Common myeloid progenitor, CD34-positive (primary cell): ENCODE data around the gene RAB3B.
"Not testable (repeated sequence)": the region's sequence is repeated elsewhere in the genome, so short reads cannot be mapped to it uniquely, and the experiment has no call there.

Source experiments
- CTCF ChIA-PET: fragments of 350-600 bp; sonication (Branson Sonifier 250); formaldehyde crosslinking; loops from one replicate; lab custom pipeline; 2021; ENCODE audit warnings: antibody characterized with exemption; lab: Charles Lee
- POLR2A ChIA-PET: fragments of 350-600 bp; sonication (Branson Sonifier 250); formaldehyde crosslinking; loops from one replicate; lab custom pipeline; 2021; ENCODE audit warnings: antibody characterized with exemption; lab: Charles Lee
- DNase-seq, 3 donors: peaks; one replicate each; pipeline versions ENCODE4 v3.0.0 to v3.0.0-alpha.2; 2013
- H3K27ac ChIP-seq, 2 experiments: 1 replicate in 1 of 2; 2 replicates in 1 of 2; pipeline ENCODE4 v1.7.0; 2013; ENCODE audit warnings: inconsistent platforms in 2 of 2, low read length in 2 of 2, mild to moderate bottlenecking in 2 of 2, low read depth in 1 of 2, moderate library complexity in 1 of 2; ENCODE audit not compliant: severe bottlenecking in 2 of 2, insufficient read depth in 1 of 2, poor library complexity in 1 of 2
- H3K27me3 ChIP-seq, 5 experiments: replicated peaks in 2 of 5; 1 replicate in 3 of 5; 2 replicates in 2 of 5; pipeline versions ENCODE4 v1.6.1 to v1.7.0; 2013; ENCODE audit warnings: low read length in 4 of 5, mild to moderate bottlenecking in 2 of 5, moderate library complexity in 2 of 5, inconsistent platforms in 1 of 5; ENCODE audit not compliant: insufficient read depth in 5 of 5, control insufficient read depth in 4 of 5
- H3K36me3 ChIP-seq, 4 experiments: 1 replicate in 2 of 4; 2 replicates in 2 of 4; pipeline versions ENCODE4 v1.6.1 to v1.7.0; 2013; ENCODE audit warnings: low read length in 3 of 4, control low read depth in 1 of 4, mild to moderate bottlenecking in 1 of 4; ENCODE audit not compliant: control insufficient read depth in 4 of 4, insufficient read depth in 4 of 4
- H3K4me1 ChIP-seq, 4 experiments: 1 replicate in 3 of 4; 2 replicates in 1 of 4; pipeline versions ENCODE4 v1.6.1 to v1.7.1; 2013; ENCODE audit warnings: low read length in 3 of 4, mild to moderate bottlenecking in 3 of 4, control low read depth in 1 of 4, inconsistent platforms in 1 of 4, moderate library complexity in 1 of 4; ENCODE audit not compliant: control insufficient read depth in 4 of 4, insufficient read depth in 4 of 4; ENCODE audit errors: control extremely low read depth in 1 of 4
- H3K4me3 ChIP-seq, 7 experiments: 1 replicate in 4 of 7; 2 replicates in 3 of 7; pipeline versions ENCODE4 v1.5.1 to v1.7.0; 2013; ENCODE audit warnings: mild to moderate bottlenecking in 7 of 7, low read length in 6 of 7, moderate library complexity in 6 of 7, inconsistent platforms in 2 of 7, low read depth in 2 of 7, control low read depth in 1 of 7; ENCODE audit not compliant: insufficient read depth in 4 of 7, control insufficient read depth in 1 of 7; ENCODE audit errors: extremely low read depth in 1 of 7
- H3K9me3 ChIP-seq, 5 experiments: 1 replicate in 4 of 5; 2 replicates in 1 of 5; pipeline versions ENCODE4 v1.6.1 to v1.7.1; 2013; ENCODE audit warnings: low read length in 4 of 5, mild to moderate bottlenecking in 2 of 5, inconsistent platforms in 1 of 5, low read depth in 1 of 5, moderate library complexity in 1 of 5; ENCODE audit not compliant: control insufficient read depth in 4 of 5, insufficient read depth in 2 of 5; ENCODE audit errors: control extremely low read depth in 1 of 5
- WGBS: methylation state at CpG from one replicate; pipeline ENCODE4 v1.1.5; 2013; ENCODE audit not compliant: insufficient coverage; 5-methylcytosine and 5-hydroxymethylcytosine counted together

The RAB3B gene

GRCh38 chr1:51976846-51977602 is 13.5 kb downstream of the RAB3B start:
- ChIA-PET CTCF (interaction anchor here (1.4 kb wide), 1 partner anchor 28 kb away, joined by 3 read pairs; no protein-coding TSS in a partner anchor), POLR2A (no interaction called here)
- Histone ChIP-seq H3K4me3 (no peak overlapping the region), H3K27ac (no peak overlapping the region), H3K4me1 (no peaks in the 10 kb centered on the region), H3K36me3 (no peaks in the 10 kb centered on the region), H3K9me3 (no peaks in the 10 kb centered on the region), H3K27me3 (peaks cover 0 to 6% (median 2%) of the 10 kb centered on the region in 5 experiments)
- 89% methylated on average over 12 of the region's 12 CpGs for WGBS
- peak; percentile 24 to 84 (median 69) for DNase-seq

GRCh38 chr1:51973587-51974474 is 16.7 kb downstream of the RAB3B start:
- ChIA-PET CTCF (no interaction called here), POLR2A (no interaction called here)
- no peak overlapping the region for H3K4me3 ChIP-seq
- no peak overlapping the region for H3K27ac ChIP-seq
- H3K9me3 ChIP-seq: no peaks in the 10 kb centered on the region
- 100% methylated on average over 1 of the region's 1 CpG for WGBS
- no peaks in the 10 kb centered on the region for H3K4me1 ChIP-seq
- no peaks in the 10 kb centered on the region for H3K36me3 ChIP-seq
- peaks cover 0 to 4% (median 2%) of the 10 kb centered on the region in 5 experiments for H3K27me3 ChIP-seq
- no peak for DNase-seq

DNA sequence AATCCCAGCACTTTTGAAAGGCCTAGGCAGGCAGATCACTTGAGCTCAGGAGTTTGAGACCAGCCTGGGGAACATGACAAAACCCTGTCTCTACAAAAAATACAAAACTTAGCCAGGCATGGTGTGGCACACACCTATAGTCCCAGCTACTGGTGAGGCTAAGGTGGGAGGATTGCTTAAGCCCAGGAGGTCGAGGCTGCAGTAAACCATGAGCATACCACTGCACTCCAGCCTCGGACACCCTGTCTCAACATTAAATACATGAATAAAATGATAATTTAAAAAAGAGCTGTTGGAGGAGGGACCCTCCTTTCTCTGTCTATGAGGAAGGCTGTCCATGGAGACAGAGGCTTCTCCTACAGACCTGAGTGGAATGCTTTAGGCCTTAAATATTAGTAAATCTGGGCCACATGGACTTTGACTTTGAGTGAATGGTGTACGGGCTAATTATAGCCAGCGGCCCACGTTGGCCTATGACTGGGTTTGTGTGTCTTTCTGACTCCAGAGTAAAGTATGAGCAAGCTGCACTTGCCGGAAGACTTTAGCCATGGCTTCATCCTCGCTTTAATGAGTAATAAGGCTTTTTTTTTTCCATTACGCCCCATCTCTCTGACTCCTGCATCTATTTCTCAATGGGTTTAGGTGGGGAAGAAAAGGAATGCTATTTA is 21.3 kb downstream of the RAB3B start:
- no peak for DNase-seq
- 100% methylated on average over 3 of the region's 8 CpGs for WGBS
- Histone ChIP-seq H3K4me3 (no peak overlapping the region), H3K4me1 (no peaks in the 10 kb centered on the region), H3K27me3 (peaks cover 0 to 4% (median under 1%) of the 10 kb centered on the region in 5 experiments), H3K36me3 (no peaks in the 10 kb centered on the region), H3K9me3 (no peaks in the 10 kb centered on the region), H3K27ac (no peak overlapping the region)
- CTCF ChIA-PET: interaction anchor here (0.6 to 1.6 kb wide), 3 partner anchors 66 to 1027 kb away, joined by 3 to 4 read pairs (median 3); no protein-coding TSS in a partner anchor
- POLR2A ChIA-PET: interaction anchor here (0.5 kb wide), 1 partner anchor 85 kb away, joined by 3 read pairs; no protein-coding TSS in a partner anchor

GRCh38 chr1:51968632-51969031 is 21.9 kb downstream of the RAB3B start:
- CTCF ChIA-PET: interaction anchor here (1.6 kb wide), 1 partner anchor 65 kb away, joined by 4 read pairs; no protein-coding TSS in a partner anchor
- H3K36me3 ChIP-seq: no peaks in the 10 kb centered on the region
- no peak overlapping the region for H3K27ac ChIP-seq
- H3K9me3 ChIP-seq: no peaks in the 10 kb centered on the region
- DNase-seq: no peak
- WGBS: 100% methylated on average over 1 of the region's 1 CpG
- peaks cover 0 to 4% (median under 1%) of the 10 kb centered on the region in 4 experiments for H3K4me1 ChIP-seq
- no peak overlapping the region for H3K4me3 ChIP-seq
- POLR2A ChIA-PET: no interaction called here
- peaks cover 0 to 4% (median 3%) of the 10 kb centered on the region in 5 experiments for H3K27me3 ChIP-seq

GRCh38 chr1:51967213-51967791 is 23.2 kb downstream of the RAB3B start:
- CTCF ChIA-PET: interaction anchor here (1.6 kb wide), 1 partner anchor 64 kb away, joined by 4 read pairs; no protein-coding TSS in a partner anchor

GRCh38 chr1:51966559-51966958 is 23.9 kb downstream of the RAB3B start:
- WGBS: 76% methylated on average over 2 of the region's 2 CpGs

More at GRCh38 chr1:51967213-51967791, 23.2 kb downstream of the RAB3B start:
- H3K27ac ChIP-seq, H3K9me3 ChIP-seq, H3K4me1 ChIP-seq, DNase-seq, H3K36me3 ChIP-seq, POLR2A ChIA-PET, H3K4me3 ChIP-seq: not testable (repeated sequence)
- peaks cover 0 to 15% (median 5%) of the 10 kb centered on the region in 5 experiments for H3K27me3 ChIP-seq
- no CpG with 5 or more reads among the region's 1 CpG for WGBS

More at GRCh38 chr1:51966559-51966958, 23.9 kb downstream of the RAB3B start:
- H3K4me1 ChIP-seq: peaks cover 0 to 5% (median 2%) of the 10 kb centered on the region in 4 experiments
- ChIA-PET POLR2A (interaction anchor here (0.6 to 0.7 kb wide), 2 partner anchors 13 to 156 kb away, joined by 3 to 5 read pairs; no protein-coding TSS in a partner anchor), CTCF (no interaction called here)
- no peaks in the 10 kb centered on the region for H3K36me3 ChIP-seq
- no peak overlapping the region for H3K27ac ChIP-seq
- H3K9me3 ChIP-seq: no peaks in the 10 kb centered on the region
- H3K4me3 ChIP-seq: no peak overlapping the region
- peaks cover 0 to 21% (median 8%) of the 10 kb centered on the region in 5 experiments for H3K27me3 ChIP-seq
- DNase-seq: peak in 2 of 3 donors; percentile 23 to 45
